ENCODE results near the gene NCOA5. TPM values are rescaled to one million over a fixed set of nuclear protein-coding genes. Genes with fewer than 3 reads are reported as not detected.

NCOA5 gene
- total RNA-seq, 1 donor from 2014 or later: 10.3 TPM

DNA sequence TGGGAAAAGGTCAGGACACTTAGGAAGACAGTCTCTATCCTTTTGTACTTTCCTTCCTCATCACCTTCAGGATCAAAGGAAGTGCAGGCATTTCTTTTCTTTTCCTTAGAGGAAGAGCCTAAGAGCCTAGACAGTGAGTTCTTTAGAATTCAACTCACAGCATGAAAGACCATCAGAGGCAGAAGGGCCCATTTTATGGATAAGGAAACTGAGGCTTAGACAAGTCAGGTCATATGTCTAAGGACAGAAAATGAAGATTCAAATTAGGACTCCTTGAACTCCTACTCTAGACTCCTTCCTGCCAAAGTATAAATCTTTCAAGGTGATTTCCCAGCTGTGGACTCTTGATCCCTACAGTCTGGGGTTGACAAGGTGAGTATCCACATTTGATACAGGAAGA lies 39.9 kb downstream of the NCOA5 start:
- Histone ChIP-seq H3K9me3 (ENCODE audit: low read depth) (no peaks in the 10 kb centered on the region), H2AFZ (replicated peaks) (no peak overlapping the region), H3K4me3 (no peak overlapping the region), H3F3A (ENCODE audit: low read depth) (no peaks in the 10 kb centered on the region), H3K4me2 (no peak overlapping the region), H3K79me2 (ENCODE audit: low read depth) (no peaks in the 10 kb centered on the region), H4K20me1 (ENCODE audit: low read depth) (peaks cover 8% of the 10 kb centered on the region), H3K9ac (no peak overlapping the region), H3K36me3 (no peaks in the 10 kb centered on the region), H3K27ac (no peak overlapping the region), H3K27me3 (peaks cover 79% of the 10 kb centered on the region), H3K4me1 (no peaks in the 10 kb centered on the region)
- H3K9me3 Mint-ChIP-seq: no peaks in the 10 kb centered on the region
- no peak overlapping the region for H3K27ac Mint-ChIP-seq
- DNase-seq (ENCODE audit: low spot score): no peak
- H3K36me3 Mint-ChIP-seq: no peaks in the 10 kb centered on the region
- no peaks in the 10 kb centered on the region for H3K4me1 Mint-ChIP-seq
- H3K27me3 Mint-ChIP-seq (ENCODE audit: insufficient read depth, low read depth): peaks cover 15% of the 10 kb centered on the region
- TF ChIP-seq EZH2phosphoT487 (IDR thresholded peaks at IDR 0.05) (no peak), CTCF (IDR thresholded peaks at IDR 0.05) (no peak), EZH2 (IDR thresholded peaks at IDR 0.05) (no peak)
- H3K4me3 Mint-ChIP-seq: no peak overlapping the region

- TF ChIP-seq EZH2 (IDR thresholded peaks at IDR 0.05): no peak
- no peak for TF ChIP-seq EZH2phosphoT487 (IDR thresholded peaks at IDR 0.05)
- TF ChIP-seq CTCF (IDR thresholded peaks at IDR 0.05): no peak
- no peak for DNase-seq (ENCODE audit: low spot score)
- H3K4me2 ChIP-seq: no peak overlapping the region
- Mint-ChIP-seq H3K4me3 (no peak overlapping the region), H3K27ac (no peak overlapping the region), H3K9me3 (no peaks in the 10 kb centered on the region), H3K4me1 (no peaks in the 10 kb centered on the region), H3K36me3 (no peaks in the 10 kb centered on the region), H3K27me3 (ENCODE audit: insufficient read depth, low read depth) (peaks cover 15% of the 10 kb centered on the region)
- no peaks in the 10 kb centered on the region for H3K4me1 ChIP-seq
- H3K27ac ChIP-seq: no peak overlapping the region
- H3K4me3 ChIP-seq: no peak overlapping the region
- H3K36me3 ChIP-seq: no peaks in the 10 kb centered on the region
- H3K9me3 ChIP-seq (ENCODE audit: low read depth): no peaks in the 10 kb centered on the region
- H3K79me2 ChIP-seq (ENCODE audit: low read depth): no peaks in the 10 kb centered on the region
- no peaks in the 10 kb centered on the region for H3F3A ChIP-seq (ENCODE audit: low read depth)
- H3K27me3 ChIP-seq: peaks cover 77% of the 10 kb centered on the region
- peaks cover 11% of the 10 kb centered on the region for H4K20me1 ChIP-seq (ENCODE audit: low read depth)
- no peak overlapping the region for H3K9ac ChIP-seq
- no peak overlapping the region for H2AFZ ChIP-seq (replicated peaks)
These were observed 40.6 kb downstream of the NCOA5 start for GRCh38 chr20:46049190-46049589.

DNA sequence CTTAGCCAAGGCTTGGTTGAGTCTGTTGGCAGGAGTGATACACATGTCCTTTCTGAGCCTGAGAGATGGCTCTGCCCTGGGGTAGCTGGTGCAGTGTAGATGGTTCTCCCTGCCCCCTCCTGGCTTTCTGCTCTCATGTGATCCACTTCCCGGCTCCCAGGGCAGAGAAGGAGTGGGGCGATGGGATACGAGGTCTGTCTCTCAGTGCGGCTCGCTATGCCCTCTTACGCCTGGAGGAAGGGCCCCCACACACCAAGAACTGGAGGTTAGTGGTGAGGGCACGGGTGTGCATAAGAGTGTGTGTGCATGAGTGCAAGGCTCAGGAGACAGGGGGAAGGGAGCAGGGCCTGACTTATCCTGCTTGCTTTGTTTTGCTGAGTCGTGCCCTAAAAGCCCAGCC lies 41.9 kb downstream of the NCOA5 start:
- Mint-ChIP-seq H3K4me3 (no peak overlapping the region), H3K4me1 (no peaks in the 10 kb centered on the region), H3K9me3 (no peaks in the 10 kb centered on the region), H3K27me3 (ENCODE audit: insufficient read depth, low read depth) (peaks cover 18% of the 10 kb centered on the region), H3K27ac (no peak overlapping the region), H3K36me3 (no peaks in the 10 kb centered on the region)
- Histone ChIP-seq H3K27ac (no peak overlapping the region), H3F3A (ENCODE audit: low read depth) (no peaks in the 10 kb centered on the region), H3K4me1 (no peaks in the 10 kb centered on the region), H4K20me1 (ENCODE audit: low read depth) (peaks cover 19% of the 10 kb centered on the region), H3K79me2 (ENCODE audit: low read depth) (no peaks in the 10 kb centered on the region), H3K9me3 (ENCODE audit: low read depth) (no peaks in the 10 kb centered on the region), H3K4me3 (no peak overlapping the region), H3K27me3 (peaks cover 76% of the 10 kb centered on the region), H3K9ac (no peak overlapping the region), H3K36me3 (no peaks in the 10 kb centered on the region), H2AFZ (replicated peaks) (no peak overlapping the region), H3K4me2 (no peak overlapping the region)
- DNase-seq (ENCODE audit: low spot score): no peak
- no peak for TF ChIP-seq CTCF (IDR thresholded peaks at IDR 0.05)
